ENCODE measurements around the gene CHST1.

The CHST1 gene

GRCh38 chr11:45685964-45686537, 20.6 kb upstream of the CHST1 start:
- H3K27me3 ChIP-seq = no peaks in the 10 kb centered on the region
- no peak for DNase-seq
- H3K4me1 ChIP-seq = peaks cover 8% of the 10 kb centered on the region
- H3K4me3 ChIP-seq (ENCODE audit: low read depth, low read length) = no peak overlapping the region
- no peaks in the 10 kb centered on the region for H3K36me3 ChIP-seq
- TF ChIP-seq CTCF (IDR thresholded peaks at IDR 0.05; ENCODE audit: low read depth, low read length) = no peak
- H3K9me3 ChIP-seq = no peaks in the 10 kb centered on the region

DNA sequence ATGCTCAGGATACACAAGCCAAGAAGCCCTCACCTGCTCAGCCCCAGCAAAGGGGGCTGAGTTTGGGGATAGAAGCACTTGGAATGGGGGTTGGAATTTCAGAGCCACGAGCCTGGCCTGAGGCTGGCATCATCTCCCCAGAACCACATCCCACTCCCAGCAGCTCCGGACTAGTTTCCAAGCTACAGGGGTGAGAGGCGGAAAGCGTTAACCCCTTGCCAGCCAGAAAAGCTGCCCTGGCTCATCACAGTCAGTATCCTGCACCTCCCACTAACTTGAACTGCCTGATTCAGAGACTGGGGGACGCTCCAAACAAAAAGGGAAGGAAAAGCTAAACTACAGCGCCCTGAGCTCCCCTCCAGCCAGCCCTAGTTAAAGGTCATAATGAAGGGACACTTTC, 19.0 kb upstream of the CHST1 start:
- H3K27me3 ChIP-seq = no peaks in the 10 kb centered on the region

GRCh38 chr11:45683271-45684058, 18.0 kb upstream of the CHST1 start:
- TF ChIP-seq CTCF (IDR thresholded peaks at IDR 0.05; ENCODE audit: low read depth, low read length) = no peak
- Histone ChIP-seq H3K36me3 (no peaks in the 10 kb centered on the region), H3K4me3 (ENCODE audit: low read depth, low read length) (no peak overlapping the region), H3K4me1 (peaks cover 7% of the 10 kb centered on the region), H3K9me3 (no peaks in the 10 kb centered on the region), H3K27me3 (no peaks in the 10 kb centered on the region)
- no peak for DNase-seq

More for the DNA sequence above, 19.0 kb upstream of the CHST1 start:
- TF ChIP-seq CTCF (IDR thresholded peaks at IDR 0.05; ENCODE audit: low read depth, low read length) = no peak
- DNase-seq = no peak
- Histone ChIP-seq H3K4me1 (peaks cover 8% of the 10 kb centered on the region), H3K9me3 (no peaks in the 10 kb centered on the region), H3K4me3 (ENCODE audit: low read depth, low read length) (no peak overlapping the region), H3K36me3 (no peaks in the 10 kb centered on the region)

- H3K36me3 ChIP-seq = no peaks in the 10 kb centered on the region
- no peak overlapping the region for H3K4me3 ChIP-seq (ENCODE audit: low read depth, low read length)
- no peaks in the 10 kb centered on the region for H3K27me3 ChIP-seq
- TF ChIP-seq CTCF (IDR thresholded peaks at IDR 0.05; ENCODE audit: low read depth, low read length) = no peak
- DNase-seq = no peak
- no peaks in the 10 kb centered on the region for H3K9me3 ChIP-seq
- H3K4me1 ChIP-seq = no peaks in the 10 kb centered on the region
Measured at GRCh38 chr11:45679806-45680205, 14.4 kb upstream of the CHST1 start.

DNA sequence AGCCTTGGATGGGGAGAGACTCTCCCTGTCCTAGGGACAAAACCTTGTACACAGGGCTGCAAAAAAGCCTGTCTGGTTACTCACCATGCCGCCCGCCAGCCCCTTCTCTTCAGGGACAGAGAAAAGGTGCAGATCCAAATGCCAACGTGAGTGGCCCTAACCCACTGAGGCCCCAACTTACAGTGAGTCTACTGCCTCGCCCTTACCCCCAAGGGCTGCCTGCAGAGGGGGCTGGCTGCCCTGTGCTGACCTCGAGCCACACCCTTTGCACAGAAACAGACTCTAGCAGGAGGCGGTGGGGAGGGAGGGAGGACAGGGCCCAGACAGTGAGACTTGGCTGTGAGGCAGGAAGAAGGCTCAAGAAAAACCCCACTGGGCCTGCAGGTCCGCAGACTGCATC, 13.6 kb upstream of the CHST1 start:
- Histone ChIP-seq H3K4me1 (no peaks in the 10 kb centered on the region), H3K4me3 (ENCODE audit: low read depth, low read length) (no peak overlapping the region), H3K36me3 (no peaks in the 10 kb centered on the region), H3K27me3 (no peaks in the 10 kb centered on the region), H3K9me3 (no peaks in the 10 kb centered on the region)
- DNase-seq = no peak
- no peak for TF ChIP-seq CTCF (IDR thresholded peaks at IDR 0.05; ENCODE audit: low read depth, low read length)

Measured in BE2C (cell line).